Anterior cingulate cortex (tissue), 58 donors: ENCODE results near the gene NPC1L1.
A peak's percentile ranks its signal among the peaks of the same experiment; 100 is the strongest.

Source experiments
- DNase-seq, 58 donors: peaks; one replicate each; lab custom pipeline; 2025; lab: John Stamatoyannopoulos, UW

NPC1L1 gene

DNA sequence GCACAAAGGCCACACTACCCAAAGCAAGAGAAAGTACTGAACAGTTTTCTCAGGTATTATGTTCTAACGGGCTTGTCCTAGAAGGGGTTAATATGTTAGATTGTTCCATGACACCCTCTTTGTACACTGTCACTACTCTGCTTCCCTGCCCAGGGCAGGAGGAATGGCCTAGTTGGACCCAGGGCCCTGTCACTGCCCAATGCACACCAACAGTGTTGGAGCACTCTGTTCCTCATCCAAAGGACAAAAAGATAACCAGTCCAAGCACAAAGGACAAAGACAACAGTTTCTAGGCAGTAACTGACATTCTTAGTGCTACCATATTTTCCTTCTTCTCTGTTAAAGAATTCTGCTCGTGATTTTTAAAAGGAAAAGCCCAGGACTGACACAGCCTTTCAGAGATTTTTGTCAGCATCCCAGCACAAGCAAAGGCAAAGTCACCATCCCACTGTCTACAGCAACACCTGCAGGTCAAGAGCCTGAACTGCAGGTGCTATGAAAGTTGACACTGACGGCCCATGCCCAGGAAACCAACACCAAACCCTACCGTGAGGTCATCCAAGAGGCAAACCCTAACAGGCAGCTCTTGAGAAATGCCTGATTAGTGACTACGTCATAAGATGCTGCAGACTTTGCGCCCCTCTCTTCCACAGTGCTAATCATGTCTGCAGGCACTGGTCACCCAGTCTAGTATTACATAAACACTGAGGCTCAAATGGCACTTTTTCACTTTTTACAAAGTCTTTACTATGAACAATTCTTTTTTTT is 63.9 kb downstream of the NPC1L1 start:
- DNase-seq = peak in 51 of 58 donors; percentile 10 to 79 (median 35)

DNA sequence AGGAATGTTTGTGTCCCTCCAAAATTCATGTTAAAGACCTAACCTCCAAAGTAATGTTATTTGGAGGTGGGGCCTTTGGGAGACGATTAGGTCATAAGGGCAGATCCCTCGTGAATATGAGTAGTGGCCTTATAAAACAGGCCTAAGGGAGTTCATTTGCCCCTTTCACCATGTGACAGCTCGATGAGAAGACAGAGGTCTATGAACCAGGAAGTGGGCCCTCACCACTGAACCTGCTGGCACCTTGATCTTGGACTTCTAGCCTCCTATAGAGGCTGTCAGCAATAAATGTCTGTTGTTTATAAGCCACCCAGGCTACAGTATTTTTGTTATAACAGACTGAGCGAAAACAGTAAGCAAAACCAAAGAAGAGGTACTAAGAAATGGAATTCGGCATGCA is 64.8 kb downstream of the NPC1L1 start:
- DNase-seq = no peak

DNA sequence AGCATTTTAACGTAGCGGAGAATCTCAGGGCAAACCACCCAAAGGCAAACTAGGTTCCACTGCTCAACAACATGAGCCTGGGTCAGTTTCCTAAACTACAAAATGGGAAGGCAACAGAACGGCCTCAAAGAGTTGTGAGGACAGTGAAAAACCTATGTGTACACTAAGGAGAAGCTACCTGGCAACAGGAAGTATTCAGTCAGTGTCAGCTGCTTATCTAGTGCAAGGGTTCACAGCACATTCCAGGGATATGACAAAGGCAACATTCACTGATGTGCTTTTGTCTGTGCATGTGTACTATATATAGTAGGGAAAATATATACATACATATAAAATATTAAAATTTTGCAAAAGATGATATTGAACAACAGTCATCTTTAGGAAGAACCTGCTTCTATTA is 67.8 kb downstream of the NPC1L1 start:
- DNase-seq = no peak

DNA sequence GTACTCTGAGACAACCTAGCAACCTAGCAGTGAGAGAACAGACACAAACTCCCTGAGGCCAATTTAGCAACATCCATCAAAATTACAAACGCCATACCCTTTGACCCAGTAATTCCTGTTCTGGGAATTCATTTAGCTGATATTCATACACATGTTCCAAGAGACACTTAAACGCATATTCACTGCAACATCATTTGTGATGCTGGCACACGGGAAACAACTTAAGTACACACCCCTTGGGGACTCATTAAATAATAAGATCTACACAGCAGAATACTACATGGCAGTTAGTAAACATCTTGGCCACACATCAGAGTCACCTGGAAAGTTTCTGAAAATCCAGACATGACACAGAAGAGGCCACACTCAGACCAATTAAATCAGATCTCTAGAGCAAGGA is 68.3 kb downstream of the NPC1L1 start:
- no peak for DNase-seq

DNA sequence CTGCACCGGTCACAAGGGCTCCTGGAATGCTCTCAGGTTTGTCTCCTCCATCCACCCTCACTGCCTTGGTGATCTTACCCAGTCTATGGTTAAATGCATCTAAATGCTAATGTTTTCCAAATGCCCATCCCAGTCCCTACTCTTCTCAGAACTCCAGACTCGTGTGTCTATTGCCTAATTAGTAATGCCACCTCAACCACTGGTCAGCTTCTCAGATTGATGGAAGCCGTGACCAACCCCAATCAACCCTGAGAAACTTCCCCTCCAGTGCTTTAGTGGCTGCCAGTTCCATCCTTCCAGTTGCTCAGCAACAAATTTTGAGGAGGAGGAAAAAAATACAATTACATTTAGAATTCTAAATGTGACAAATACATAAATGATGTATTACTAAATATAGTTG is 69.3 kb downstream of the NPC1L1 start:
- DNase-seq = no peak

DNA sequence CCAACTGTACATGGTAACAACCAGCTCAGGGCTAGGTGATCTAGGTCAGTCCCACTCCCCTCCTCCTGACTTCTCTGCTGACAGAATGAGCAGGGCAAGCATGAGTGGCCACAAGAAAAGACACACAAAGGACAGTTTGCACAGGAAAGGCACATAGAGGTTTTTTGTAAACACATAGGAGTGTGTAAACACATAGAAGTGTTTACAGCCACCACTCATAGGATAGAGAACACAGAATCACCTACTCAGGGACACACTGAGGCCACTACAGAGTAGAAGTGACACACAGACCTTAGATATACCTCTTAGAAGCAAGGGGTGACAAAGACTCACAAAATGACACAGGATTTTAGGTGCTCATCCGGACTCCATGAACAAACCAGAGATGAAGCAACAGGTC is 69.7 kb downstream of the NPC1L1 start:
- no peak for DNase-seq

DNA sequence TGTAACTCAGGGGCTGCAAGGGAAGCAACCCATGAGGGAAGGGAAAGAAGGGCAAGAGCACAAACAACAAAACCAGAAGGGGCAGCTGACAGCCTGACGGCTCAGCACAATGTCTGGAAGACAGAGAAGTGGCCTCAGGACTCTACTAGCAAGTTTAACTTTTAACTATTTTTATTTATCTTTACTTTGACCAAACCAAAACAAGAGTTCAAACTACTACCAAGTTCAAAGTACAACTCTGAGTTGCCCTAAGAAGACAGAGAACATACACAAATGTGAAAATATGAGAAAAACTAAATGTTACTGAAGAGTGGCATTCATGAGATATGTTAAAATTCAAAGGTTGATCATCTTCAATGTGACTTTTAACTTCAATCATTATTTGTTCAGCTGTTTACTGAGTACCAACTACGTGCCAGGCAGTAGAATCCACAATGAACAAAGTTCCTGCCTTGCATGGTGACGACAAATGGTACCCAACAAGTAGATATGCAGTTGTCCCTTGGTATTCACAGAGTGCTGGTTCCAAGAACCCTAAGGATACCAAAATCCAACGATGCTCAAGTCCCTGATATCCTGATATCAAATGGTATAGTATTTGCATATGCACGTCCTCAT is 70.4 kb downstream of the NPC1L1 start:
- DNase-seq = no peak

DNA sequence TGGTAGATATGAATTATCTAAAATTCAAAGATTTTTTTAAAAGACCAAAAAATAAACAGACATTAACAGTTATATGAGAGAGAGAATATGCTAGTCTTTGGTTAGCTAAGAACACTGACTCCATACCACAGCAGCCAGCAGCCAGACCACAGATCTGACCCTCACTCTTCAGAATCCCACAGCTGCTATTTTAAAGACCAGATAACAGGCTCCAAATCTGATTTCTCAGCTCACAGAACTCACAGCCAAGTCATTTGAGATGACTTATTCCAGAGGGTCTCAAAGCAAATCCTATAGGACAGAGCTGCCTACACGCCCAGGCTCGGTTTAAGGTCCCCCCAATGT is 71.0 kb downstream of the NPC1L1 start:
- no peak for DNase-seq

DNA sequence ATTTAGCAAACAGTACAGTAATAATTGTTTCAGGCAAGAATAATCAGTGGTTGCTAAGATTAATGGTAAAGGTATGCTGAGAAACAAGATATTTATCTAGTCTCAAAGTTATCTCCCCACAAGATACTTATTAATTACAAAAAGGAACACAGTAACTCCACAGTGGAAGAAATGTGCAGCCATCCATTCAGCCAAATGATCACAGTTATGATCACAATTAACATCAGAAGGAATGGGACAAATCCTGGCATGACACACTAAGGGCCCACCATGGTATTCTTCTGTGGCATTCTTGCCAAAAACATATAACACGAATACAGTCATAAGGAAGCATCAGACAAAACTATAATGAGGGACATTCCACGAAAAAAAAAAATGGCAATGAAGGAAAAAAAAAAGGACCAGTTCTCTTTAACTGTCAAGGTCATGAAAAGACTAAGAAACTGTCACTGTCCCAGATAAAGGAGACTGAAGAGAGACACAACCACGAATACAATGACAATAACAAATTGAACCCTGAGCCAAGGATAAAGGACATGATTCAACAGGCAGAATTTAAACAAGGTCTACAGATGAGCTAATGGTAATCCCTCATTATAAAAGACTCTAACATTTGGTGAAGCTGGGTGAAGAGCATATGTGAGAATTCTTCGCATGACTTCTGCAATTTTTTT is 71.5 kb downstream of the NPC1L1 start:
- DNase-seq = no peak

DNA sequence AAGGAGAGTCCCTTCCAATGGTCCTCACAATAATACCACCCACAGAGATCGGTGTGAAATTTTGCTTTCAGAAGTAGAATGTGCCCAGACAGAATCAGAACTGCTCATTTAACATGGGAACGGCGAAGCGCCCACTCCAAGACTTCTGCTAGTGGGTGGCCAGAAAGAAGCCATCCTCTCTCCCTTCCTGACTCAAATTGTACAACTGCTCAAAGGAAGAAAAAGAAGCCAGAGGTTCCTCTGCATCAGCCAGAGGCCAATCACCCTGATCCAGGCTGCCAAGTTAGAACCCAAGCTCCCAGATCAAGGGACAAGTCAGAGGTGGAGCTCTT is 73.9 kb downstream of the NPC1L1 start:
- DNase-seq = peak in 5 of 58 donors; percentile 7 to 64 (median 26)

DNA sequence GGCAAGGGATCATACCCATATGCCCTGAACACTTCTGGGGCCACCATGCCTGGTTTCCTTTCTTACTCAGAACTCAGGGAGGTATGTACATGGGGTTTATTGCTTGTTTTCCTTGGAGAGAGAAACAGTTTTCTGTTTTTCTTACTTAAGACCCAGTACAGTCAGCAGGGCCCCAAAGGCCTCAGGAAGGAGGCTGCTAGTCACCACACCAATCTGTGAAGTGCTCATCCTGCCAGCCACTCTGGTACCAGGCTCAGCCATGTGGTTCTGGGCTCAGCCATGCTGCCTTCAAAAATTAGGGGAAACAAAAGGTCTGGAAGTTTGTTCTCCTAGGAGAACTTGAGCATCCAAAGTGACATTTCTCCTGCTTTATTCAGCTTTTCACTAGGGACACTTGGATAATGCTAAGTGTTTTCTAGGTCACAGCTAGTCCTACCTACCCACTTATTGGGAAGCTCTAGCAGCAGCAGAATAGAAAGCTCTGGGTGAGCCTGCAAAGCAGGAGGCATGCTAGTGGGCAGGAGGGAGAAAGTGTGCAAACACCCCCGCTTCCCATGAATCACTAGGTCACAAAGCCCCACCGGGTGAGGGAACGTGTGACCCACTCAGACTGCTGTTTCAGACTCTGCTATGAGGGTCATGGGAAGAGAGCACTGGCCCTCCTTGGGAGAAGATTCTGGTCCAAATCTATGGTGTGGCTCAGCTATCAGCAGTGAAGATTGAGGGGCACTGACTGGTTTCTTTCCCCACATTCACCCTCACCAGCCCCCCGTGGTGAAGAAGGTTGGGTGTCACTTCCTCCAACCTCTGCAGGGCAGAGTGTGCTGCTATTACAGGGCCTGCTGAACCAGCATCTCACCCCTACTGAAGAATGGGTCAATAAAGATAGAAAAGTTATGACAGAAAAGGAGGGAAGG is 74.6 kb downstream of the NPC1L1 start:
- peak in 3 of 58 donors; percentile 7 to 20 (median 20) for DNase-seq

DNA sequence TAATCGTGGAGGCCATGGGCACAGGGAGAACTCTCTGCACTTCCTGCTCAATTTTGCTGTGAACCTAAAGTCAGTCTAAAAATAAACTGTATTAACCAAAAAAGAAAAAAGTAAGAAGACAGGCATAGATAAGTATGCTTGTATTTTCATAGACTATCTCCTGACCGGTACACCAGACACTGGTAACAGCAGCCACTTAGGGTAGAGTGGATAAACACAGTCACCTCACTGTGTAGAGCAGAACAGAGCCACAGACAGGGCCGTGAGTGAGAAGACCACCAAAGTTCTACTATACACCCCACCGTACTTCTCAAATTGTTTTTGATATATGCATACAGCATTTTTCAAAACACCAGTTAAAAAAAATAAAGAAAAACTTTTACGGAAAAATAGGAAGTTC is 75.6 kb downstream of the NPC1L1 start:
- DNase-seq = no peak

DNA sequence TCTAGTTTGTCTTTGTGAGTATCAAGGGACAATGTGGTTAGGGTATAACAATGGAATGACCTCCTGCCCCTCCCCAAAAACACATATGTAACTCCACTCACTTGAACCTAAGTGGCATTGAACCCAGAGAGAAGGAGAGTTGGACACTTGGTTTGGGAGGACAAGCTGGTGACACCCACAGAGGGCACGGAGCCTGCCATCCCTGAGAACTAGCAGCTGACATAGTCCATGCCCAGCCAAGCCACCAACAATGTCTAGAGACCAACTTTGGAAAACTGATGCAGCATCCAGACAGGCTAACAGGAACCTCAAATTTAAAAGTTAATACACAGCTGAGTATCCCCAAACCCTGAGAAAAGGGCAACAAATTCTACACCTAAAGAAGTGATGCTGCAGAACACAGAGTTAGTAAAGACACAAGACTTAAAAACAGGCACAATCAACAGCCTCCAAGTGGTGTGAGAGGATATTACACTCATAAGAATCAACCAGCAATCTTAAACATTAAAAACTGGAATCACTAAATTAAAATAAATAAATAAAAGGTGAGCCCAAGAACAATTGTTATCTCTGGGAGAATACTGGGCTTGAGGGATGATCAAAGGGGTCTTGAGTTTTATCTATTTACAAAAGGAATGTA is 77.8 kb downstream of the NPC1L1 start:
- no peak for DNase-seq
